Trophoblast cell (in vitro differentiated cells and primary cell): ENCODE data around the gene PML.
"Not testable (repeated sequence)": the region's sequence is repeated elsewhere in the genome, so short reads cannot be mapped to it uniquely, and the experiment has no call there.

Source experiments
- DNase-seq, 2 donors: peaks; one replicate each; pipeline ENCODE4 v3.0.0-alpha.2; 2016
- H2AFZ ChIP-seq: 2 replicates; pipeline ENCODE4 v1.6.1; 2013; ENCODE audit warnings: low read length, moderate library complexity, mild to moderate bottlenecking; ENCODE audit not compliant: insufficient read depth, poor library complexity
- H2AK5ac ChIP-seq: 2 replicates; pipeline ENCODE4 v1.6.1; 2013; ENCODE audit warnings: mild to moderate bottlenecking, low read length
- H2BK120ac ChIP-seq: 2 replicates; pipeline ENCODE4 v1.6.1; 2013; ENCODE audit warnings: low read length, mild to moderate bottlenecking, moderate library complexity; ENCODE audit not compliant: insufficient read depth, poor library complexity
- H2BK12ac ChIP-seq: 2 replicates; pipeline ENCODE4 v1.6.1; 2013; ENCODE audit warnings: mild to moderate bottlenecking, low read length, moderate library complexity
- H2BK5ac ChIP-seq: 2 replicates; pipeline ENCODE4 v1.6.1; 2013; ENCODE audit warnings: low read length, low read depth, moderate library complexity, mild to moderate bottlenecking; ENCODE audit not compliant: poor library complexity
- H3K14ac ChIP-seq: 2 replicates; pipeline ENCODE4 v1.6.1; 2013; ENCODE audit warnings: mild to moderate bottlenecking, low read length
- H3K18ac ChIP-seq: 2 replicates; pipeline ENCODE4 v1.6.1; 2013; ENCODE audit warnings: mild to moderate bottlenecking, low read length
- H3K23ac ChIP-seq: 2 replicates; pipeline ENCODE4 v1.6.1; 2013; ENCODE audit warnings: low read length
- H3K27ac ChIP-seq: 2 replicates; pipeline ENCODE4 v1.5.1; 2013; ENCODE audit warnings: low read depth, mild to moderate bottlenecking, inconsistent platforms, low read length, moderate library complexity
- H3K27me3 ChIP-seq: 2 replicates; pipeline ENCODE4 v1.6.1; 2013; ENCODE audit warnings: inconsistent platforms, mild to moderate bottlenecking, low read length, moderate library complexity; ENCODE audit not compliant: insufficient read depth
- H3K36me3 ChIP-seq, 2 experiments: 1 replicate in 1 of 2; 2 replicates in 1 of 2; pipeline ENCODE4 v1.6.1; 2013; ENCODE audit warnings: low read length in 2 of 2, mild to moderate bottlenecking in 2 of 2, moderate library complexity in 1 of 2; ENCODE audit not compliant: insufficient read depth in 2 of 2, control insufficient read depth in 1 of 2
- H3K4ac ChIP-seq: 2 replicates; pipeline ENCODE4 v1.6.1; 2013; ENCODE audit warnings: low read depth, mild to moderate bottlenecking, low read length, moderate library complexity
- H3K4me1 ChIP-seq, 2 experiments: 1 replicate in 1 of 2; 2 replicates in 1 of 2; pipeline ENCODE4 v1.6.1; 2013; ENCODE audit warnings: low read length in 2 of 2, mild to moderate bottlenecking in 2 of 2, moderate library complexity in 1 of 2; ENCODE audit not compliant: insufficient read depth in 2 of 2, control insufficient read depth in 1 of 2
- H3K4me2 ChIP-seq: 2 replicates; pipeline ENCODE4 v1.6.1; 2013; ENCODE audit warnings: inconsistent platforms, mild to moderate bottlenecking, low read length, moderate library complexity
- H3K4me3 ChIP-seq: 2 replicates; pipeline ENCODE4 v1.5.1; 2013; ENCODE audit warnings: mild to moderate bottlenecking, low read depth, low read length, inconsistent platforms
- H3K79me1 ChIP-seq: one replicate; pipeline ENCODE4 v1.6.1; 2013; ENCODE audit warnings: low read length
- H3K79me2 ChIP-seq: 2 replicates; pipeline ENCODE4 v1.6.1; 2013; ENCODE audit warnings: low read length, mild to moderate bottlenecking; ENCODE audit not compliant: control insufficient read depth, insufficient read depth, poor library complexity
- H3K9ac ChIP-seq: 2 replicates; pipeline ENCODE4 v1.6.1; 2013; ENCODE audit warnings: mild to moderate bottlenecking, low read length
- H3K9me3 ChIP-seq: 2 replicates; pipeline ENCODE4 v1.6.1; 2013; ENCODE audit warnings: low read depth, mild to moderate bottlenecking, control low read depth, inconsistent platforms, low read length; ENCODE audit not compliant: insufficient read depth
- H4K12ac ChIP-seq: 2 replicates; pipeline ENCODE4 v1.6.1; 2013; ENCODE audit warnings: low read depth, mild to moderate bottlenecking, low read length, moderate library complexity
- H4K8ac ChIP-seq: 2 replicates; pipeline ENCODE4 v1.6.1; 2013; ENCODE audit warnings: low read depth, mild to moderate bottlenecking, low read length, moderate library complexity
- H4K91ac ChIP-seq: one replicate; pipeline ENCODE4 v1.6.1; 2013; ENCODE audit warnings: low read depth, mild to moderate bottlenecking, low read length, moderate library complexity
- WGBS: extraction: QIAGEN DNeasy Blood & Tissue Kit; methylation state at CpG from one replicate; pipeline ENCODE4 v1.1.7; 2013; ENCODE audit warnings: missing lambda C conversion rate; ENCODE audit not compliant: insufficient read length, insufficient coverage; ENCODE audit errors: extremely low coverage; 5-methylcytosine and 5-hydroxymethylcytosine counted together

PML gene

GRCh38 chr15:74053517-74053916, 59.0 kb downstream of the PML start:
- no peak for DNase-seq
- H3K18ac ChIP-seq, result no peak overlapping the region
- no peaks in the 10 kb centered on the region for H3K79me2 ChIP-seq
- H3K4ac ChIP-seq, result no peak overlapping the region
- no peak overlapping the region for H3K14ac ChIP-seq
- H3K9me3 ChIP-seq, result no peaks in the 10 kb centered on the region
- WGBS, result no CpG with 5 or more reads among the region's 15 CpGs
- peak overlapping the region; percentile 12 for H3K9ac ChIP-seq
- H3K4me1 ChIP-seq, result peaks cover 4 to 7% of the 10 kb centered on the region in 2 experiments
- no peak overlapping the region for H3K4me2 ChIP-seq
- H3K27me3 ChIP-seq, result no peaks in the 10 kb centered on the region
- H3K79me1 ChIP-seq, result peaks cover 2% of the 10 kb centered on the region
- H3K36me3 ChIP-seq, result no peaks in the 10 kb centered on the region
- H2AFZ ChIP-seq, result no peak overlapping the region
- H2AK5ac ChIP-seq, result no peak overlapping the region
- no peak overlapping the region for H3K27ac ChIP-seq
- H2BK12ac ChIP-seq, result no peak overlapping the region
- H3K4me3 ChIP-seq, result no peak overlapping the region
- no peak overlapping the region for H3K23ac ChIP-seq
- no peak overlapping the region for H4K8ac ChIP-seq
- no peak overlapping the region for H2BK120ac ChIP-seq
- no peak overlapping the region for H4K91ac ChIP-seq
- H4K12ac ChIP-seq, result no peak overlapping the region
- H2BK5ac ChIP-seq, result no peak overlapping the region

- WGBS, result no CpG with 5 or more reads among the region's 17 CpGs
- H3K4me3 ChIP-seq, result no peak overlapping the region
Observed at GRCh38 chr15:74053941-74054529, 59.5 kb downstream of the PML start.

DNA sequence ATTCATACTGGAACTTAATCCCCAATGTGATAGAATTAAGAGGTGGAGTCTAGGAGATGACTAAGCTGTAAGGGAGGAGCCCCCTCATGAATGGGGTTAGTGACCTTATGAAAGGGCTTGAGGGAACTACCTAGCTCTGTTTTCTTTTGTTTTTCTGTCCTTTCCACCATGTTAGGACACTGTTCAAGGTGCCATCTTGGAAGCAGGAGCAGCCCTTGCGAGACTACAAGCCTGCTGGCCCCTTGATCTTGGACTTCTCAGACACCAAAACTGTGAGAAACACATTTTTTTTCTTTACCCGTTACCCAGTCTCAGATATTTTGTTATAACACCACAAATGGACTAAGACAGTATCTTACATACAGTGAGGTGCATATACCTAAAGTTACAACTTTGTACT, 61.3 kb downstream of the PML start:
- no peak overlapping the region for H3K4me3 ChIP-seq
- no peak overlapping the region for H2BK120ac ChIP-seq
- no peak overlapping the region for H2BK5ac ChIP-seq
- H3K9ac ChIP-seq, result no peak overlapping the region
- H3K4ac ChIP-seq, result no peak overlapping the region
- H3K27ac ChIP-seq, result no peak overlapping the region
- H3K4me2 ChIP-seq, result no peak overlapping the region
- no peaks in the 10 kb centered on the region for H3K27me3 ChIP-seq
- no peak overlapping the region for H2AFZ ChIP-seq
- no peak overlapping the region for H3K23ac ChIP-seq
- H4K91ac ChIP-seq, result no peak overlapping the region
- H3K9me3 ChIP-seq, result no peaks in the 10 kb centered on the region
- H3K14ac ChIP-seq, result no peak overlapping the region
- no peak overlapping the region for H2AK5ac ChIP-seq
- H4K8ac ChIP-seq, result no peak overlapping the region
- peaks cover 5 to 6% of the 10 kb centered on the region in 2 experiments for H3K4me1 ChIP-seq
- no peak overlapping the region for H4K12ac ChIP-seq
- H3K36me3 ChIP-seq, result no peaks in the 10 kb centered on the region
- DNase-seq, result no peak
- no peaks in the 10 kb centered on the region for H3K79me2 ChIP-seq
- no CpG with 5 or more reads among the region's 2 CpGs for WGBS
- peaks cover under 1% of the 10 kb centered on the region for H3K79me1 ChIP-seq
- no peak overlapping the region for H2BK12ac ChIP-seq
- H3K18ac ChIP-seq, result no peak overlapping the region

More at GRCh38 chr15:74053941-74054529, 59.5 kb downstream of the PML start:
- H2BK5ac ChIP-seq, result no peak overlapping the region
- no peak overlapping the region for H3K18ac ChIP-seq
- H2AFZ ChIP-seq, result no peak overlapping the region
- no peak overlapping the region for H3K23ac ChIP-seq
- H3K79me1 ChIP-seq, result peaks cover 2% of the 10 kb centered on the region
- no peaks in the 10 kb centered on the region for H3K79me2 ChIP-seq
- no peaks in the 10 kb centered on the region for H3K36me3 ChIP-seq
- DNase-seq, result peak; percentile 51 to 66
- no peak overlapping the region for H2BK12ac ChIP-seq
- H3K4ac ChIP-seq, result no peak overlapping the region
- H3K27me3 ChIP-seq, result no peaks in the 10 kb centered on the region
- H3K9me3 ChIP-seq, result no peaks in the 10 kb centered on the region
- no peak overlapping the region for H3K9ac ChIP-seq
- no peak overlapping the region for H4K12ac ChIP-seq
- H3K27ac ChIP-seq, result no peak overlapping the region
- H3K14ac ChIP-seq, result no peak overlapping the region
- peaks cover 4 to 7% of the 10 kb centered on the region in 2 experiments for H3K4me1 ChIP-seq
- no peak overlapping the region for H2BK120ac ChIP-seq
- H2AK5ac ChIP-seq, result no peak overlapping the region
- no peak overlapping the region for H3K4me2 ChIP-seq
- H4K91ac ChIP-seq, result no peak overlapping the region
- H4K8ac ChIP-seq, result no peak overlapping the region

DNA sequence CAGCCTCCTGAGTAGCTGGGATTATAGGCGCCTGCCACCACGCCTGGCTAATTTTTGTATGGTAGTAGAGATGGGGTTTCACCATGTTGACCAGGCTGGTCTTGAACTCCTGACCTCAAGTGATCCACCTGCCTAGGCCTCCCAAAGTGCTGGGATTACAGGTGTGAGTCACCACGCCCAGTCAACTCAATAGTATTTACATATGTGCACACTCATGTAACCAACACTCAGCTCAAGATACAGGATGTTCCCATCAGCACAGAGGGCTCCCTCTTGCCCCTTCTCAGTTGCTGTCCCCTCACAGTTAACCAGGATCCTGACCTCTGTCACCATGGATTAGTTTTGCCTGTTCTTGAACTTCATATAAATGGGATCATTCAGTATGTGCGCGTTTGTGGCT, 61.8 kb downstream of the PML start:
- H4K12ac ChIP-seq, H3K9ac ChIP-seq, H2BK12ac ChIP-seq, H2BK5ac ChIP-seq, H3K23ac ChIP-seq, H3K79me2 ChIP-seq, H3K4me2 ChIP-seq, H3K27ac ChIP-seq, H4K8ac ChIP-seq, H3K27me3 ChIP-seq, H3K9me3 ChIP-seq, H3K4ac ChIP-seq, H3K4me3 ChIP-seq, H3K18ac ChIP-seq, H3K36me3 ChIP-seq, H2BK120ac ChIP-seq, H2AK5ac ChIP-seq, H4K91ac ChIP-seq, H2AFZ ChIP-seq, H3K79me1 ChIP-seq, H3K14ac ChIP-seq, DNase-seq, H3K4me1 ChIP-seq: not testable (repeated sequence)
- no CpG with 5 or more reads among the region's 5 CpGs for WGBS
